WTC11 (cell line): ENCODE results near the gene PI4K2B. TPM values are rescaled to one million over a fixed set of nuclear protein-coding genes. Genes with fewer than 3 reads are reported as not detected.

Experiments used
- ATAC-seq: fragments of 200-7000 bp; cut with Tn5 transposase; 2 replicates; pipeline ENCODE4 v1.10.0; 2021; ENCODE audit warnings: mild to moderate bottlenecking, moderate library complexity
- CTCF ChIA-PET: fragments of 300-600 bp; sonication (Branson Sonifier 250); formaldehyde crosslinking; loops from one replicate; lab custom pipeline; 2021; ENCODE audit warnings: antibody characterized with exemption; lab: Charles Lee
- POLR2A ChIA-PET: fragments of 350-600 bp; sonication (Branson Sonifier 250); formaldehyde crosslinking; loops from one replicate; lab custom pipeline; 2021; ENCODE audit warnings: antibody characterized with exemption; lab: Charles Lee
- DNase-seq: peaks from one replicate; pipeline ENCODE4 v3.0.0; 2021; ENCODE audit warnings: low spot score
- H3K27ac Mint-ChIP-seq: 2 replicates; pipeline ENCODE4 v1.8.0; 2021; ENCODE audit warnings: mixed read lengths
- H3K27me3 Mint-ChIP-seq: 2 replicates; pipeline ENCODE4 v1.8.0; 2021; ENCODE audit warnings: low read depth, mild to moderate bottlenecking, moderate library complexity, mixed read lengths
- H3K36me3 Mint-ChIP-seq: 2 replicates; pipeline ENCODE4 v1.8.0; 2021; ENCODE audit warnings: mixed read lengths
- H3K4me1 Mint-ChIP-seq: 2 replicates; pipeline ENCODE4 v1.8.0; 2022; ENCODE audit warnings: mixed read lengths
- H3K4me3 Mint-ChIP-seq: 2 replicates; pipeline ENCODE4 v1.8.0; 2021; ENCODE audit warnings: mild to moderate bottlenecking, moderate library complexity, mixed read lengths
- H3K9me3 Mint-ChIP-seq: 2 replicates; pipeline ENCODE4 v1.8.0; 2021; ENCODE audit warnings: mixed read lengths
- CREM ChIP-seq: sonication (generic); formaldehyde crosslinking; IDR thresholded peaks from 2 replicates; pipeline ENCODE4 v1.8.1; 2022; ENCODE audit warnings: mild to moderate bottlenecking, missing genetic modification reagents, moderate library complexity
- EMX1 ChIP-seq: fragments of 250-450 bp; sonication (Bioruptor Pico); IDR thresholded peaks from 2 replicates; pipeline ENCODE4 v1.8.0; 2021; ENCODE audit warnings: mild to moderate bottlenecking
- FOXP1 ChIP-seq: sonication (generic); formaldehyde crosslinking; IDR thresholded peaks from 2 replicates; pipeline ENCODE4 v1.8.0; 2022; ENCODE audit warnings: missing genetic modification reagents, mild to moderate bottlenecking, moderate library complexity, borderline replicate concordance
- GRHL2 ChIP-seq: fragments of 250-450 bp; sonication (Bioruptor Pico); IDR thresholded peaks from 2 replicates; pipeline ENCODE4 v1.8.0; 2022; ENCODE audit warnings: mild to moderate bottlenecking, moderate library complexity; ENCODE audit not compliant: insufficient replicate concordance, severe bottlenecking
- HMGA2 ChIP-seq: fragments of 250-450 bp; sonication (Bioruptor Pico); IDR thresholded peaks from 2 replicates; pipeline ENCODE4 v1.4.0; 2021; ENCODE audit warnings: mild to moderate bottlenecking, moderate library complexity
- JUN ChIP-seq: sonication (generic); formaldehyde crosslinking; IDR thresholded peaks from 2 replicates; pipeline ENCODE4 v1.8.0; 2023; ENCODE audit warnings: mild to moderate bottlenecking, missing genetic modification reagents
- NFYB ChIP-seq: sonication (generic); formaldehyde crosslinking; conservative IDR thresholded peaks from 2 replicates; pipeline ENCODE4 v1.8.0; 2022; ENCODE audit warnings: low read depth, missing genetic modification reagents
- NR1H2 ChIP-seq: sonication (generic); formaldehyde crosslinking; IDR thresholded peaks from 2 replicates; pipeline ENCODE4 v1.9.0; 2021; ENCODE audit warnings: mild to moderate bottlenecking, moderate library complexity, missing genetic modification reagents
- SMAD3 ChIP-seq: sonication (generic); formaldehyde crosslinking; IDR thresholded peaks from 2 replicates; pipeline ENCODE4 v1.8.0; 2022; ENCODE audit warnings: missing genetic modification reagents, mild to moderate bottlenecking, borderline replicate concordance
- SMAD4 ChIP-seq: sonication (generic); formaldehyde crosslinking; IDR thresholded peaks from 2 replicates; pipeline ENCODE4 v1.8.0; 2022; ENCODE audit warnings: mild to moderate bottlenecking, missing genetic modification reagents
- TP53 ChIP-seq: sonication (generic); formaldehyde crosslinking; IDR thresholded peaks from 2 replicates; pipeline ENCODE4 v1.8.1; 2023; ENCODE audit warnings: mild to moderate bottlenecking, missing genetic modification reagents
- ZNF317 ChIP-seq: sonication (generic); formaldehyde crosslinking; IDR thresholded peaks from 2 replicates; pipeline ENCODE4 v1.8.1; 2023; ENCODE audit warnings: low read depth, mild to moderate bottlenecking, moderate library complexity, missing genetic modification reagents, borderline replicate concordance
- total RNA-seq: library from RNA; stranded (reverse); gene quantifications from 3 replicates; pipeline ENCODE4 v1.2.3, GENCODE V29; 2021
- TF ChIP-seq, protein P1 (sequence below): sonication (generic); formaldehyde crosslinking; IDR thresholded peaks from 2 replicates; pipeline ENCODE4 v1.8.0; 2022; ENCODE audit warnings: missing genetic modification reagents
- TF ChIP-seq, protein P2 (sequence below): fragments of 200-600 bp; IDR thresholded peaks from 2 replicates; pipeline ENCODE4 v1.8.0; 2022; ENCODE audit warnings: antibody characterized with exemption
- TF ChIP-seq, protein P3 (sequence below): sonication (generic); formaldehyde crosslinking; IDR thresholded peaks from 2 replicates; pipeline ENCODE4 v1.8.1; 2022; ENCODE audit warnings: mild to moderate bottlenecking, missing genetic modification reagents, moderate library complexity, borderline replicate concordance
- TF ChIP-seq, protein P4 (sequence below): fragments of 250-450 bp; sonication (Bioruptor Pico); IDR thresholded peaks from 2 replicates; pipeline ENCODE4 v2.1.2; 2022; ENCODE audit warnings: mild to moderate bottlenecking, moderate library complexity
- TF ChIP-seq, protein P5 (sequence below): sonication (generic); formaldehyde crosslinking; IDR thresholded peaks from 2 replicates; pipeline ENCODE4 v1.8.1; 2022; ENCODE audit warnings: low read depth, missing genetic modification reagents, borderline replicate concordance

Gene PI4K2B
- total RNA-seq, 1 experiment from 2014 or later: 15.1 TPM

DNA sequence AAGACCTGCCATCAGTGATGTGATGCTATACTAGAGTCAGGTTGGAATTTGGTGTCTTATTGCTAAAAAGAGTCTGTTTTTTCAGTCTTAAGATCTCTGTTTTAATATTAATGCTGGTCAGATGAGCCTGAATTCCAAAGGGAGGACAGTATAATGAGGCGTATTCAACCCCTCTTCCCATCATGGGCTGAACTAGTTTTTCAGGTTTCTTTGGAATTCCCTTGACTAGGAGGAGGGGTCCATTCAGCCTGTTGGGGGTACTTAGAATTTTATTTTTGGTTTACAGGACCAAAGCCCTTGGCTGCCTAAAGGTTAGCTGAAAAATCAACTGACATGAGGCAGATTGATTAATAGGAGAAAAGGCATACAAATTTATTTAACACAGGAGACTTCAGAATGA lies 24.1 kb upstream of the PI4K2B start (continued):
- TF ChIP-seq GRHL2 (CRISPR knock-in tag) (no peak), FOXP1 (CRISPR knock-in tag) (no peak), HMGA2 (CRISPR knock-in tag) (no peak), EMX1 (CRISPR knock-in tag) (no peak), ZNF317 (CRISPR knock-in tag) (no peak), JUN (CRISPR knock-in tag) (no peak), CREM (no peak)
- TF ChIP-seq, protein P1, sequence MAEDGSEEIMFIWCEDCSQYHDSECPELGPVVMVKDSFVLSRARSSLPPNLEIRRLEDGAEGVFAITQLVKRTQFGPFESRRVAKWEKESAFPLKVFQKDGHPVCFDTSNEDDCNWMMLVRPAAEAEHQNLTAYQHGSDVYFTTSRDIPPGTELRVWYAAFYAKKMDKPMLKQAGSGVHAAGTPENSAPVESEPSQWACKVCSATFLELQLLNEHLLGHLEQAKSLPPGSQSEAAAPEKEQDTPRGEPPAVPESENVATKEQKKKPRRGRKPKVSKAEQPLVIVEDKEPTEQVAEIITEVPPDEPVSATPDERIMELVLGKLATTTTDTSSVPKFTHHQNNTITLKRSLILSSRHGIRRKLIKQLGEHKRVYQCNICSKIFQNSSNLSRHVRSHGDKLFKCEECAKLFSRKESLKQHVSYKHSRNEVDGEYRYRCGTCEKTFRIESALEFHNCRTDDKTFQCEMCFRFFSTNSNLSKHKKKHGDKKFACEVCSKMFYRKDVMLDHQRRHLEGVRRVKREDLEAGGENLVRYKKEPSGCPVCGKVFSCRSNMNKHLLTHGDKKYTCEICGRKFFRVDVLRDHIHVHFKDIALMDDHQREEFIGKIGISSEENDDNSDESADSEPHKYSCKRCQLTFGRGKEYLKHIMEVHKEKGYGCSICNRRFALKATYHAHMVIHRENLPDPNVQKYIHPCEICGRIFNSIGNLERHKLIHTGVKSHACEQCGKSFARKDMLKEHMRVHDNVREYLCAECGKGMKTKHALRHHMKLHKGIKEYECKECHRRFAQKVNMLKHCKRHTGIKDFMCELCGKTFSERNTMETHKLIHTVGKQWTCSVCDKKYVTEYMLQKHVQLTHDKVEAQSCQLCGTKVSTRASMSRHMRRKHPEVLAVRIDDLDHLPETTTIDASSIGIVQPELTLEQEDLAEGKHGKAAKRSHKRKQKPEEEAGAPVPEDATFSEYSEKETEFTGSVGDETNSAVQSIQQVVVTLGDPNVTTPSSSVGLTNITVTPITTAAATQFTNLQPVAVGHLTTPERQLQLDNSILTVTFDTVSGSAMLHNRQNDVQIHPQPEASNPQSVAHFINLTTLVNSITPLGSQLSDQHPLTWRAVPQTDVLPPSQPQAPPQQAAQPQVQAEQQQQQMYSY (CRISPR knock-in tag): no peak
- TF ChIP-seq, protein P2, sequence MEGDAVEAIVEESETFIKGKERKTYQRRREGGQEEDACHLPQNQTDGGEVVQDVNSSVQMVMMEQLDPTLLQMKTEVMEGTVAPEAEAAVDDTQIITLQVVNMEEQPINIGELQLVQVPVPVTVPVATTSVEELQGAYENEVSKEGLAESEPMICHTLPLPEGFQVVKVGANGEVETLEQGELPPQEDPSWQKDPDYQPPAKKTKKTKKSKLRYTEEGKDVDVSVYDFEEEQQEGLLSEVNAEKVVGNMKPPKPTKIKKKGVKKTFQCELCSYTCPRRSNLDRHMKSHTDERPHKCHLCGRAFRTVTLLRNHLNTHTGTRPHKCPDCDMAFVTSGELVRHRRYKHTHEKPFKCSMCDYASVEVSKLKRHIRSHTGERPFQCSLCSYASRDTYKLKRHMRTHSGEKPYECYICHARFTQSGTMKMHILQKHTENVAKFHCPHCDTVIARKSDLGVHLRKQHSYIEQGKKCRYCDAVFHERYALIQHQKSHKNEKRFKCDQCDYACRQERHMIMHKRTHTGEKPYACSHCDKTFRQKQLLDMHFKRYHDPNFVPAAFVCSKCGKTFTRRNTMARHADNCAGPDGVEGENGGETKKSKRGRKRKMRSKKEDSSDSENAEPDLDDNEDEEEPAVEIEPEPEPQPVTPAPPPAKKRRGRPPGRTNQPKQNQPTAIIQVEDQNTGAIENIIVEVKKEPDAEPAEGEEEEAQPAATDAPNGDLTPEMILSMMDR: no peak

DNA sequence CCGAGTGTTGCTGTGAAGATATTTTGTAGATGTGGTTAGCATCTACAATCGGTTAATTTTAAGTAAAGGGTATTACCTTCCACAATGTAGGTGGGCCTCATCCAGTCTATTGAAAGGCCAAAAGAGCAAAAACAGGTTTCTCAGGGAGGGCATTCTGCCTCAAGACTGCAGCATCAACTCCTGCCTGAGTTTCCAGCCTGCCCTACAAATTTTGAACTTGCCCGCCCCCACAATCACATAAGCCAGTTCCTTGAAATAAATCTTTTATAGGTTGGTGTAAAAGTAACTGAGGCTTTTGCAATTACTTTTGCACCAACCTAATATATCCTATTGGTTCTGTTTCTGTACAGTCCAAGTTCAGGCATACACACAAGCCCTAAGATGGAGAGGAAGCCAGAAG lies 22.1 kb upstream of the PI4K2B start:
- Mint-ChIP-seq H3K27ac (no peak overlapping the region), H3K36me3 (peaks cover 28% of the 10 kb centered on the region), H3K4me1 (peaks cover 32% of the 10 kb centered on the region)
- POLR2A ChIA-PET: no interaction called here
- TF ChIP-seq SMAD3 (no peak), JUN (CRISPR knock-in tag) (no peak), SMAD4 (CRISPR knock-in tag) (no peak), EMX1 (CRISPR knock-in tag) (no peak), NFYB (CRISPR knock-in tag) (no peak), TP53 (no peak), NR1H2 (no peak)
- TF ChIP-seq, protein P3, sequence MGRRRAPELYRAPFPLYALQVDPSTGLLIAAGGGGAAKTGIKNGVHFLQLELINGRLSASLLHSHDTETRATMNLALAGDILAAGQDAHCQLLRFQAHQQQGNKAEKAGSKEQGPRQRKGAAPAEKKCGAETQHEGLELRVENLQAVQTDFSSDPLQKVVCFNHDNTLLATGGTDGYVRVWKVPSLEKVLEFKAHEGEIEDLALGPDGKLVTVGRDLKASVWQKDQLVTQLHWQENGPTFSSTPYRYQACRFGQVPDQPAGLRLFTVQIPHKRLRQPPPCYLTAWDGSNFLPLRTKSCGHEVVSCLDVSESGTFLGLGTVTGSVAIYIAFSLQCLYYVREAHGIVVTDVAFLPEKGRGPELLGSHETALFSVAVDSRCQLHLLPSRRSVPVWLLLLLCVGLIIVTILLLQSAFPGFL (CRISPR knock-in tag): no peak
- TF ChIP-seq, protein P4, sequence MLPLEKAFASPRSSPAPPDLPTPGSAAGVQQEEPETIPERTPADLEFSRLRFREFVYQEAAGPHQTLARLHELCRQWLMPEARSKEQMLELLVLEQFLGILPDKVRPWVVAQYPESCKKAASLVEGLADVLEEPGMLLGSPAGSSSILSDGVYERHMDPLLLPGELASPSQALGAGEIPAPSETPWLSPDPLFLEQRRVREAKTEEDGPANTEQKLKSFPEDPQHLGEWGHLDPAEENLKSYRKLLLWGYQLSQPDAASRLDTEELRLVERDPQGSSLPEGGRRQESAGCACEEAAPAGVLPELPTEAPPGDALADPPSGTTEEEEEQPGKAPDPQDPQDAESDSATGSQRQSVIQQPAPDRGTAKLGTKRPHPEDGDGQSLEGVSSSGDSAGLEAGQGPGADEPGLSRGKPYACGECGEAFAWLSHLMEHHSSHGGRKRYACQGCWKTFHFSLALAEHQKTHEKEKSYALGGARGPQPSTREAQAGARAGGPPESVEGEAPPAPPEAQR (CRISPR knock-in tag): no peak
- TF ChIP-seq, protein P5, sequence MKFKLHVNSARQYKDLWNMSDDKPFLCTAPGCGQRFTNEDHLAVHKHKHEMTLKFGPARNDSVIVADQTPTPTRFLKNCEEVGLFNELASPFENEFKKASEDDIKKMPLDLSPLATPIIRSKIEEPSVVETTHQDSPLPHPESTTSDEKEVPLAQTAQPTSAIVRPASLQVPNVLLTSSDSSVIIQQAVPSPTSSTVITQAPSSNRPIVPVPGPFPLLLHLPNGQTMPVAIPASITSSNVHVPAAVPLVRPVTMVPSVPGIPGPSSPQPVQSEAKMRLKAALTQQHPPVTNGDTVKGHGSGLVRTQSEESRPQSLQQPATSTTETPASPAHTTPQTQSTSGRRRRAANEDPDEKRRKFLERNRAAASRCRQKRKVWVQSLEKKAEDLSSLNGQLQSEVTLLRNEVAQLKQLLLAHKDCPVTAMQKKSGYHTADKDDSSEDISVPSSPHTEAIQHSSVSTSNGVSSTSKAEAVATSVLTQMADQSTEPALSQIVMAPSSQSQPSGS (CRISPR knock-in tag): no peak
- TF ChIP-seq, all 79 proteins: peak for 0
- CTCF ChIA-PET: no interaction called here
- peaks cover 49% of the 10 kb centered on the region for H3K9me3 Mint-ChIP-seq
- H3K4me3 Mint-ChIP-seq: no peak overlapping the region
- DNase-seq (no peak), ATAC-seq (no peak)
- no peaks in the 10 kb centered on the region; the same call in 1 of the 2 replicates for H3K27me3 Mint-ChIP-seq
